RPMI7951 (cell line): ENCODE data around the gene CDH13. TPM values are rescaled to one million over a fixed set of nuclear protein-coding genes. Genes with fewer than 3 reads are reported as not detected.
A peak's percentile ranks its signal among the peaks of the same experiment; 100 is the strongest.

ENCODE experiments used
- DNase-seq: peaks from one replicate; pipeline ENCODE4 v3.0.0-alpha.2; 2012; ENCODE audit warnings: low read depth
- total RNA-seq: library from RNA; depleted of rRNA; stranded (reverse); fragments of >200 nt; shearing (Covaris generic); gene quantifications from 2 replicates; pipeline ENCODE4 v1.2.3, GENCODE V29; 2014

Gene CDH13
- total RNA-seq, 1 experiment from 2014 or later: 65.6 TPM

GRCh38 chr16:83706394-83706793, 1079.6 kb downstream of the CDH13 start:
- DNase-seq: peak; percentile 33

- no peak for DNase-seq
Observed at GRCh38 chr16:83711069-83711468, 1084.3 kb downstream of the CDH13 start.

- peak; percentile 57 for DNase-seq
Observed at GRCh38 chr16:83713597-83713996, 1086.8 kb downstream of the CDH13 start.

- DNase-seq: no peak
Observed at GRCh38 chr16:83714286-83714685, 1087.5 kb downstream of the CDH13 start.

GRCh38 chr16:83715217-83715920, 1088.6 kb downstream of the CDH13 start:
- DNase-seq: no peak

- no peak for DNase-seq
Observed at GRCh38 chr16:83717308-83717707, 1090.5 kb downstream of the CDH13 start.

- peak; percentile 95 for DNase-seq
Observed at GRCh38 chr16:83717814-83718213, 1091.0 kb downstream of the CDH13 start.

GRCh38 chr16:83720213-83720612, 1093.4 kb downstream of the CDH13 start:
- no peak for DNase-seq

GRCh38 chr16:83720981-83721380, 1094.2 kb downstream of the CDH13 start:
- DNase-seq: no peak

GRCh38 chr16:83721676-83722075, 1094.9 kb downstream of the CDH13 start:
- no peak for DNase-seq

GRCh38 chr16:83722456-83723183, 1095.9 kb downstream of the CDH13 start:
- DNase-seq: peak; percentile 52

- peak; percentile 28 for DNase-seq
Observed at GRCh38 chr16:83723244-83723643, 1096.5 kb downstream of the CDH13 start.

- no peak for DNase-seq
Observed at GRCh38 chr16:83723901-83724300, 1097.1 kb downstream of the CDH13 start.

GRCh38 chr16:83724585-83724984, 1097.8 kb downstream of the CDH13 start:
- no peak for DNase-seq

- DNase-seq: peak; percentile 52
Observed at GRCh38 chr16:83725313-83725712, 1098.5 kb downstream of the CDH13 start.

- DNase-seq: peak; percentile 91
Observed at GRCh38 chr16:83727018-83727417, 1100.2 kb downstream of the CDH13 start.

- peak; percentile 31 for DNase-seq
Observed at GRCh38 chr16:83727751-83728352, 1101.1 kb downstream of the CDH13 start.

GRCh38 chr16:83728492-83728891, 1101.7 kb downstream of the CDH13 start:
- DNase-seq: peak; percentile 38

GRCh38 chr16:83730812-83731211, 1104.0 kb downstream of the CDH13 start:
- no peak for DNase-seq

- no peak for DNase-seq
Observed at GRCh38 chr16:83732536-83732935, 1105.8 kb downstream of the CDH13 start.

- DNase-seq: peak; percentile 77
Observed at GRCh38 chr16:83733301-83733700, 1106.5 kb downstream of the CDH13 start.

GRCh38 chr16:83734136-83734535, 1107.4 kb downstream of the CDH13 start:
- DNase-seq: no peak
